ENCODE data around the gene ZC3HAV1L.
"Not testable (repeated sequence)": the region's sequence is repeated elsewhere in the genome, so short reads cannot be mapped to it uniquely, and the experiment has no call there.

The ZC3HAV1L gene

GRCh38 chr7:138980563-138981291 is 55.1 kb downstream of the ZC3HAV1L start:
- POLR2A ChIA-PET (ENCODE audit: low non-redundant PET): no interaction called here

GRCh38 chr7:138979988-138980562 is 55.8 kb downstream of the ZC3HAV1L start:
- ChIA-PET CTCF (no interaction called here), POLR2A (ENCODE audit: low non-redundant PET) (no interaction called here)
- TF ChIP-seq CTCF (conservative IDR thresholded peaks at IDR 0.05; ENCODE audit: low read depth): no peak
- DNase-seq (ENCODE audit: low spot score): peak; percentile 9
- H3K27ac ChIP-seq: no peak overlapping the region

More at GRCh38 chr7:138980563-138981291, 55.1 kb downstream of the ZC3HAV1L start:
- peak; percentile 6 for DNase-seq (ENCODE audit: low spot score)
- CTCF ChIA-PET: no interaction called here
- no peak overlapping the region for H3K27ac ChIP-seq
- TF ChIP-seq CTCF (conservative IDR thresholded peaks at IDR 0.05; ENCODE audit: low read depth): no peak

GRCh38 chr7:138979226-138979979 is 56.4 kb downstream of the ZC3HAV1L start:
- POLR2A ChIA-PET (ENCODE audit: low non-redundant PET): no interaction called here
- no peak for TF ChIP-seq CTCF (conservative IDR thresholded peaks at IDR 0.05; ENCODE audit: low read depth)
- CTCF ChIA-PET: interaction anchor here (0.7 kb wide), 1 partner anchor 1308 kb away, joined by 4 read pairs; no protein-coding TSS in a partner anchor
- no peak for DNase-seq (ENCODE audit: low spot score)
- no peak overlapping the region for H3K27ac ChIP-seq

- TF ChIP-seq CTCF (conservative IDR thresholded peaks at IDR 0.05; ENCODE audit: low read depth): no peak
- ChIA-PET POLR2A (ENCODE audit: low non-redundant PET) (no interaction called here), CTCF (interaction anchor here (0.7 kb wide), 1 partner anchor 1308 kb away, joined by 4 read pairs; no protein-coding TSS in a partner anchor)
- DNase-seq (ENCODE audit: low spot score): no peak
- H3K27ac ChIP-seq: no peak overlapping the region
Measured at GRCh38 chr7:138978541-138979184, 57.2 kb downstream of the ZC3HAV1L start.

GRCh38 chr7:138976161-138976560 is 59.7 kb downstream of the ZC3HAV1L start:
- DNase-seq (ENCODE audit: low spot score); CTCF ChIA-PET; POLR2A ChIA-PET (ENCODE audit: low non-redundant PET); H3K27ac ChIP-seq: not testable (repeated sequence)

All from RWPE1 (cell line).